Adrenal gland (tissue), 12 donors: ENCODE results near the gene RALY. TPM values are rescaled to one million over a fixed set of nuclear protein-coding genes. Genes with fewer than 3 reads are reported as not detected.
A peak's percentile ranks its signal among the peaks of the same experiment; 100 is the strongest.

Source experiments
- DNase-seq, 7 donors: peaks; one replicate each; pipeline ENCODE4 v3.0.0-alpha.2; 2019 to 2020
- H3K27ac ChIP-seq, 5 donors: fragments of 200-600 bp; sonication (generic) in 4 of 5; 1 replicate in 3 of 5; 2 replicates in 2 of 5; pipeline versions ENCODE4 v1.5.1 to v1.8.0; 2016 to 2020; ENCODE audit warnings: mild to moderate bottlenecking in 1 of 5
- H3K27me3 ChIP-seq: fragments of 200-600 bp; 2 replicates; pipeline ENCODE4 v1.8.0; 2021
- H3K36me3 ChIP-seq, 2 donors: fragments of 200-600 bp; replicated peaks in 1 of 2; 1 replicate in 1 of 2; 2 replicates in 1 of 2; pipeline versions ENCODE4 v1.5.1 to v1.8.0; 2018 to 2022
- H3K4me1 ChIP-seq, 2 donors: fragments of 200-600 bp; replicated peaks in 1 of 2; 1 replicate in 1 of 2; 2 replicates in 1 of 2; pipeline versions ENCODE4 v1.5.1 to v1.8.0; 2018 to 2021
- H3K4me3 ChIP-seq, 4 donors: fragments of 200-600 bp; sonication (generic) in 3 of 4; one replicate each; pipeline ENCODE4 v1.5.1; 2016 to 2018
- H3K9me3 ChIP-seq, 3 donors: fragments of 200-600 bp; sonication (generic) in 1 of 3; replicated peaks in 1 of 3; 1 replicate in 2 of 3; 2 replicates in 1 of 3; pipeline versions ENCODE4 v1.5.1 to v1.8.0; 2016 to 2021
- CTCF ChIP-seq, 6 experiments: fragments of 450-650 bp in 4 of 6; fragments of 200-600 bp in 2 of 6; sonication (generic) in 1 of 6; IDR thresholded peaks; 1 replicate in 5 of 6; 2 replicates in 1 of 6; pipeline versions ENCODE4 v1.5.1 to v1.8.0; 2016 to 2021; ENCODE audit warnings: antibody characterized with exemption in 6 of 6, mild to moderate bottlenecking in 2 of 6, moderate library complexity in 1 of 6
- POLR2A ChIP-seq, 2 donors: fragments of 450-650 bp; IDR thresholded peaks; one replicate each; pipeline ENCODE4 v1.6.1; 2017; ENCODE audit warnings: antibody characterized with exemption in 2 of 2, mild to moderate bottlenecking in 2 of 2, moderate library complexity in 1 of 2
- WGBS, 4 donors: extraction: QIAGEN DNeasy Blood & Tissue Kit in 2 of 4; methylation state at CpG; one replicate each; pipeline versions ENCODE4 v1.1.5 to v1.1.7; 2013 to 2017; 5-methylcytosine and 5-hydroxymethylcytosine counted together
- intact Hi-C, 2 donors: fragments of 100-400 bp; cut with DNase I; formaldehyde crosslinking; loops; one replicate each; pipeline versions ENCODE4 v1.14.1 to v1.15.0; 2022 to 2023
- polyA plus RNA-seq, 3 donors: library from polyadenylated mRNA; stranded (reverse); fragments of 200-250 nt in 2 of 3; fragments of 350-450 nt in 1 of 3; fragmentation: Illumina TruSeq in 1 of 3; extraction: RNeasy Lipid Tissue Mini Kit (QIAGEN cat#74804) in 1 of 3; gene quantifications; one replicate each; pipeline ENCODE4 v1.2.3, GENCODE V29; 2013 to 2014
- total RNA-seq, 9 donors: library from RNA; depleted of rRNA in 4 of 9; stranded (reverse); fragments of >200 nt in 4 of 9; fragments of 120-200 nt in 1 of 9; fragmentation: NEBNext Ultra II Directional in 1 of 9; extraction: Animal tissue kit (Norgen Biotek cat#: 25700) in 1 of 9; gene quantifications; one replicate each; pipeline versions ENCODE4 v1.1.0 to v1.2.4, GENCODE V29; 2013 to 2023
- donor health status: healthy with polysubstance abuse.
- donor health status: Bipolar disorder and iron deficiency.
- donor health status: DM: yes; HTN: yes; CAD: no.
- donor health status: DM: no; HTN: no; CAD: no.
- donor health status: DM: no; HTN: no; CAD: no.
- donor health status: DM: yes; HTN: yes; CAD: no.

The RALY gene
- total and polyA plus RNA-seq, 12 donors, result 30.0 to 128 (median 78.1) TPM

- peaks cover 24 to 71% of the 10 kb centered on the region in 2 donors for H3K4me1 ChIP-seq
- intact Hi-C loops, result no loop called here
- peaks cover 0 to 8% of the 10 kb centered on the region in 2 donors for H3K36me3 ChIP-seq
- H3K4me3 ChIP-seq, result no peak overlapping the region
- H3K27ac ChIP-seq, result no peak overlapping the region
- DNase-seq, result no peak
- TF ChIP-seq CTCF (IDR thresholded peaks at IDR 0.05) (no peak), POLR2A (IDR thresholded peaks at IDR 0.05) (no peak)
- H3K9me3 ChIP-seq, result no peaks in the 10 kb centered on the region
- H3K27me3 ChIP-seq, result no peaks in the 10 kb centered on the region
- WGBS, 4 donors, result 89 to 93% (median 89%) methylated on average over 6 of the region's 6 CpGs
Measured at GRCh38 chr20:34109442-34109841, 115.7 kb downstream of the RALY start.

GRCh38 chr20:34110025-34110744 lies 116.5 kb downstream of the RALY start:
- Histone ChIP-seq H3K4me3 (peak overlapping the region in 1 of 4 donors; percentile 72), H3K36me3 (peaks cover 0 to under 1% of the 10 kb centered on the region in 2 donors), H3K9me3 (no peaks in the 10 kb centered on the region), H3K4me1 (peaks cover 24 to 64% of the 10 kb centered on the region in 2 donors), H3K27ac (peak overlapping the region in 3 of 5 donors; percentile 96 to 98 (median 97)), H3K27me3 (no peaks in the 10 kb centered on the region)
- intact Hi-C loops, result no loop called here
- TF ChIP-seq POLR2A (IDR thresholded peaks at IDR 0.05) (no peak), CTCF (IDR thresholded peaks at IDR 0.05) (peak in 1 of 6 experiments; percentile 9)
- whole genome bisulfite sequencing, 4 donors, result 68 to 78% (median 69%) methylated on average over 10 of the region's 10 CpGs
- DNase-seq, result no peak

GRCh38 chr20:34110745-34111641 lies 117.3 kb downstream of the RALY start:
- peak overlapping the region in 3 of 4 donors; percentile 63 to 91 (median 72) for H3K4me3 ChIP-seq
- DNase-seq, result peak in 4 of 7 donors; percentile 41 to 54 (median 48)
- intact Hi-C loops, result no loop called here
- WGBS, 4 donors, result 1 to 3% (median 3%) methylated on average over 21 to 22 of the region's 22 CpGs
- no peaks in the 10 kb centered on the region for H3K9me3 ChIP-seq
- no peaks in the 10 kb centered on the region for H3K27me3 ChIP-seq
- TF ChIP-seq CTCF (IDR thresholded peaks at IDR 0.05) (no peak), POLR2A (IDR thresholded peaks at IDR 0.05) (no peak)
- peaks cover 24 to 56% of the 10 kb centered on the region in 2 donors for H3K4me1 ChIP-seq
- no peaks in the 10 kb centered on the region for H3K36me3 ChIP-seq
- peak overlapping the region; percentile 93 to 99 (median 97) for H3K27ac ChIP-seq
